Small intestine (tissue), 7 donors: ENCODE data around the gene MAML2. TPM values are rescaled to one million over a fixed set of nuclear protein-coding genes. Genes with fewer than 3 reads are reported as not detected.

Source experiments
- DNase-seq, 2 donors: peaks; one replicate each; pipeline versions ENCODE4 v3.0.0 to v3.0.0-alpha.2; 2013
- FAIRE-seq: peaks from 2 replicates; lab custom pipeline; 2012; peaks lifted over from hg19 to GRCh38; lab: Jason Lieb, UNC
- H3K27ac ChIP-seq, 3 donors: one replicate each; pipeline ENCODE4 v1.5.1; 2013; ENCODE audit warnings: low read length in 2 of 3, mild to moderate bottlenecking in 2 of 3, control low read depth in 1 of 3, inconsistent platforms in 1 of 3, low read depth in 1 of 3, moderate library complexity in 1 of 3
- H3K27me3 ChIP-seq, 3 donors: one replicate each; pipeline ENCODE4 v1.6.1; 2013; ENCODE audit warnings: low read length in 3 of 3, inconsistent platforms in 1 of 3; ENCODE audit not compliant: control insufficient read depth in 3 of 3, insufficient read depth in 3 of 3
- H3K36me3 ChIP-seq, 3 donors: one replicate each; pipeline ENCODE4 v1.6.1; 2013; ENCODE audit warnings: low read length in 3 of 3, inconsistent platforms in 1 of 3, low read depth in 1 of 3, mild to moderate bottlenecking in 1 of 3, moderate library complexity in 1 of 3; ENCODE audit not compliant: control insufficient read depth in 3 of 3, insufficient read depth in 2 of 3
- H3K4me1 ChIP-seq, 3 donors: one replicate each; pipeline ENCODE4 v1.6.1; 2013; ENCODE audit warnings: low read length in 2 of 3, inconsistent platforms in 1 of 3, low read depth in 1 of 3, mild to moderate bottlenecking in 1 of 3, moderate library complexity in 1 of 3; ENCODE audit not compliant: control insufficient read depth in 3 of 3, insufficient read depth in 2 of 3
- H3K4me3 ChIP-seq, 3 donors: one replicate each; pipeline ENCODE4 v1.5.1; 2013; ENCODE audit warnings: low read length in 3 of 3, control low read depth in 1 of 3, inconsistent platforms in 1 of 3, low read depth in 1 of 3, mild to moderate bottlenecking in 1 of 3, moderate library complexity in 1 of 3
- H3K9me3 ChIP-seq, 2 donors: one replicate each; pipeline ENCODE4 v1.6.1; 2013; ENCODE audit warnings: low read depth in 1 of 2, low read length in 1 of 2; ENCODE audit not compliant: control insufficient read depth in 2 of 2, insufficient read depth in 1 of 2
- WGBS, 3 donors: extraction: QIAGEN DNeasy Blood & Tissue Kit; methylation state at CpG; one replicate each; pipeline ENCODE4 v1.1.7; 2013; 5-methylcytosine and 5-hydroxymethylcytosine counted together
- polyA plus RNA-seq, 4 donors: library from polyadenylated mRNA; stranded (reverse) in 3 of 4; unstranded in 1 of 4; fragments of 200-250 nt in 3 of 4; fragments of 120-200 nt in 1 of 4; gene quantifications; one replicate each; pipeline versions ENCODE4 v1.2.1 to v1.2.3, GENCODE V29; 2013
- donor health status: healthy with polysubstance abuse.
- donor health status: control.
- donor health status: control.
- donor health status: Bipolar disorder and iron deficiency.
- donor health status: healthy.

MAML2 gene
- polyA plus RNA-seq, 4 donors, result 0.45 to 11.6 (median 1.6) TPM

- FAIRE-seq (no peak), DNase-seq (peak in 1 of 2 donors; percentile 61)
- H3K27ac ChIP-seq, result peak overlapping the region in 1 of 3 donors; percentile 2
Measured at GRCh38 chr11:96033095-96033494, 309.9 kb downstream of the MAML2 start.

GRCh38 chr11:96028746-96029145, 314.2 kb downstream of the MAML2 start:
- DNase-seq, result no peak
- no peak overlapping the region for H3K27ac ChIP-seq
- no peaks in the 10 kb centered on the region for H3K36me3 ChIP-seq
- peaks cover 0 to 3% of the 10 kb centered on the region in 2 donors for H3K9me3 ChIP-seq
- peaks cover 0 to 13% (median 4%) of the 10 kb centered on the region in 3 donors for H3K4me1 ChIP-seq
- no peaks in the 10 kb centered on the region for H3K27me3 ChIP-seq
- H3K4me3 ChIP-seq, result no peak overlapping the region
- FAIRE-seq, result no peak

More at GRCh38 chr11:96033095-96033494, 309.9 kb downstream of the MAML2 start:
- H3K36me3 ChIP-seq, result no peaks in the 10 kb centered on the region
- peaks cover 0 to 3% of the 10 kb centered on the region in 2 donors for H3K9me3 ChIP-seq
- no peak overlapping the region for H3K4me3 ChIP-seq
- no peaks in the 10 kb centered on the region for H3K27me3 ChIP-seq
- peaks cover 0 to 22% (median 9%) of the 10 kb centered on the region in 3 donors for H3K4me1 ChIP-seq

GRCh38 chr11:96027021-96027420, 316.0 kb downstream of the MAML2 start:
- Histone ChIP-seq H3K4me3 (no peak overlapping the region), H3K9me3 (no peaks in the 10 kb centered on the region), H3K27ac (no peak overlapping the region), H3K36me3 (peaks cover 0 to 6% (median 0%) of the 10 kb centered on the region in 3 donors), H3K4me1 (peaks cover 0 to 10% (median 0%) of the 10 kb centered on the region in 3 donors), H3K27me3 (no peaks in the 10 kb centered on the region)
- DNase-seq, result no peak
- no peak for FAIRE-seq

GRCh38 chr11:96026310-96026709, 316.7 kb downstream of the MAML2 start:
- Histone ChIP-seq H3K36me3 (peaks cover 0 to 10% (median 0%) of the 10 kb centered on the region in 3 donors), H3K4me1 (peaks cover 0 to 10% (median 0%) of the 10 kb centered on the region in 3 donors), H3K27ac (no peak overlapping the region), H3K4me3 (no peak overlapping the region), H3K9me3 (no peaks in the 10 kb centered on the region), H3K27me3 (no peaks in the 10 kb centered on the region)
- DNase-seq (no peak), FAIRE-seq (no peak)
- WGBS, 3 donors, result 82 to 94% (median 88%) methylated on average over 2 of the region's 2 CpGs

GRCh38 chr11:96024666-96025065, 318.3 kb downstream of the MAML2 start:
- no peaks in the 10 kb centered on the region for H3K27me3 ChIP-seq
- FAIRE-seq, result no peak
- 84 to 90% (median 89%) methylated on average over 5 of the region's 5 CpGs for WGBS, 3 donors
- no peaks in the 10 kb centered on the region for H3K9me3 ChIP-seq
- no peak overlapping the region for H3K27ac ChIP-seq
- H3K4me1 ChIP-seq, result peaks cover 0 to 10% (median 0%) of the 10 kb centered on the region in 3 donors
- H3K36me3 ChIP-seq, result peaks cover 0 to 10% (median 0%) of the 10 kb centered on the region in 3 donors
- no peak for DNase-seq
- H3K4me3 ChIP-seq, result no peak overlapping the region

GRCh38 chr11:96023275-96023674, 319.7 kb downstream of the MAML2 start:
- Histone ChIP-seq H3K27me3 (no peaks in the 10 kb centered on the region), H3K4me3 (no peak overlapping the region), H3K36me3 (peaks cover 0 to 10% (median 0%) of the 10 kb centered on the region in 3 donors), H3K9me3 (no peaks in the 10 kb centered on the region), H3K4me1 (peaks cover 0 to 3% (median 0%) of the 10 kb centered on the region in 3 donors), H3K27ac (no peak overlapping the region)
- WGBS, 3 donors, result 77 to 93% (median 88%) methylated on average over 7 of the region's 7 CpGs
- FAIRE-seq, result no peak
- DNase-seq, result no peak

GRCh38 chr11:96021901-96022650, 320.9 kb downstream of the MAML2 start:
- Histone ChIP-seq H3K27me3 (no peaks in the 10 kb centered on the region), H3K36me3 (peaks cover 0 to 10% (median 0%) of the 10 kb centered on the region in 3 donors), H3K4me3 (no peak overlapping the region), H3K4me1 (no peaks in the 10 kb centered on the region), H3K27ac (no peak overlapping the region), H3K9me3 (no peaks in the 10 kb centered on the region)
- DNase-seq (no peak), FAIRE-seq (no peak)
- WGBS, 3 donors, result 95 to 96% (median 96%) methylated on average over 5 of the region's 5 CpGs

GRCh38 chr11:96019810-96020747, 322.9 kb downstream of the MAML2 start:
- peaks cover 0 to 5% (median 0%) of the 10 kb centered on the region in 3 donors for H3K4me1 ChIP-seq
- H3K9me3 ChIP-seq, result no peaks in the 10 kb centered on the region
- FAIRE-seq (no peak), DNase-seq (no peak)
- H3K27ac ChIP-seq, result no peak overlapping the region
- peaks cover 0 to 10% (median 0%) of the 10 kb centered on the region in 3 donors for H3K36me3 ChIP-seq
- WGBS, 3 donors, result 83 to 90% (median 83%) methylated on average over 8 of the region's 8 CpGs
- H3K27me3 ChIP-seq, result no peaks in the 10 kb centered on the region
- H3K4me3 ChIP-seq, result no peak overlapping the region
